HG02571 (cell line): ENCODE data around the gene NRXN3.

Source experiments
- ATAC-seq: cut with Tn5 transposase; IDR thresholded peaks from one replicate; pipeline ENCODE4 v1.9.1; 2021; ENCODE audit warnings: mild to moderate bottlenecking, moderate library complexity; ENCODE audit not compliant: unreplicated experiment

The NRXN3 gene

DNA sequence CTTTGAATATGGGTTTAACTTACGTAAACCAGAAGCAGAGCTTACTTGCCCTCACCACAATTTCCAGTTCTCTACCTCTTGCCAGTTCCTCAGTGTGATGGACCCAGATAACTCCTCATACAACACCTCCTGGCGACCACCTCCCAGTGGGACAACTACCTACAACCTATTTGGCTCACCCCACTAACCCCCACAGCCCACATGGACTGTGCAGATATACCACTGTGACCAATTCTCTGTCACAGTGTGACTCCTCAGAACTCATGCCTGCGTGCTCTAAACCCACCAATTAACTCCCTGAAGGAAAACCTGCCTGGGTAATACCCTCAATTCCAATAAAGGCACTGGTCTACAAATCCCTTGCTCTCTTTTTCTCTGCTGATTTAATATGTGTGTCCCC, 1729.4 kb downstream of the NRXN3 start:
- ATAC-seq, result no peak

- ATAC-seq, result no peak
Observed at GRCh38 chr14:79904497-79904896, 1734.3 kb downstream of the NRXN3 start.

GRCh38 chr14:79906994-79907393, 1736.8 kb downstream of the NRXN3 start:
- ATAC-seq, result no peak

DNA sequence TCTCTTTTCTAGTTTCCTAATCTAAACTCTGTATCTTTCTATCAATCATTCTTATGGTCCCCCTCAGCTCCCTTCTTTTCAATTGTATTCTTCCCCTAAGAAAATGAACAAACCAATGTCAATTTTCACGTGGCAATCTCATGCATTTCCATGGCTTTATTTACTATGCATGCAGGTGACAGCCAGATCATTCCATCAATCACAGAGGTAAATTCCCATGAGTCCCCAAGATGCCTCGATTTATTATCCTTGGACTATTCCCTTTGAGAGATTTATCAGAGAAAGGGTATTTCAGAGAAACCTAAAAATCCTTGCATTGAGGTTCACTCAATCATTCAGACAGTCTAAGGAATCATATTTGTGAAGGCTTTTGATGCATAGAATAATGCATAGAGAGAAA, 1739.9 kb downstream of the NRXN3 start:
- no peak for ATAC-seq

GRCh38 chr14:79911744-79912143, 1741.6 kb downstream of the NRXN3 start:
- ATAC-seq, result no peak

DNA sequence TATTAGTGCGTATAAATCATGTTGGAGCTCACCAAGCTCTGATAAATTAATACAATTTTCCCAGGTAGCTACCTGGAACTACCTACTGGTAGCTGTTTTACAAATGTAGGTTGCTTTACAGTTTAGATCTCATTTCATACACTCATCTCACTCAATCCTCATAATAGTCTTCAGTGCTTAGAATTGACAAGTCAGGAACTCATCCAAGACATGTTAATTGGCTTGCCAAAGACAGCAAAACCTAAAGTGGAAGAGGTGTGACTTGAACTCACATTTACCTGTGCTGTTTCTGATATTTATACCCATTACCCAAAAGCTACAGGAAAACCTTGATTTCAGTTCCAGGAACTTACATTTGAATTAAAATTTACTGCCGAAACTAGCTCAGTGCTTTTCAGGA, 1744.4 kb downstream of the NRXN3 start:
- ATAC-seq, result no peak

DNA sequence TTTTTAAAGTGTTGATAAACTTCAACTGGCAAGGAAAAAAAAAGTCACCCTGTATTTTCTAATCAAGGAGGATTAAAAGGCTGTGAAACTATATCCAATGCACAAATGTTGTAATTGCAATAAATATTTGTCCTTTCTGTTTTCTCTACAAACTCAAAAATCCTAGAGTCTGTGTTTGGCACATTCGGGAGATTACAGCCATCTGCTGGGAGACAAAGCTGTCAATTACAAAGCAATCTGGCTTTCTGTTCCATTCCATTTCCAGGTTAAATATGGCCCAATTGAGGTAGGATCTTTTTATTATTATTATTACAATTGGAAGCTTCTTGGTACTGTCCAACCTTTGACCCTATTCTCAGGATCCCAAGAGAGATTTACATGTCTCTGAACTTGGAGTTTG, 1745.2 kb downstream of the NRXN3 start:
- no peak for ATAC-seq

- no peak for ATAC-seq
Observed at GRCh38 chr14:79916281-79916680, 1746.1 kb downstream of the NRXN3 start.

GRCh38 chr14:79916892-79917291, 1746.7 kb downstream of the NRXN3 start:
- ATAC-seq, result no peak
